Measurements from ENCODE around the gene DSE.

Gene DSE

GRCh38 chr6:116405652-116406356 is 35.1 kb downstream of the DSE start:
- DNase-seq (ENCODE audit: low read depth): peak; percentile 64
- no peak for TF ChIP-seq CTCF (IDR thresholded peaks at IDR 0.05; ENCODE audit: insufficient read depth, low read depth, low read length, missing control alignments)
- peak overlapping the region; percentile 48 for H3K4me3 ChIP-seq (ENCODE audit: low read depth, low read length)

DNA sequence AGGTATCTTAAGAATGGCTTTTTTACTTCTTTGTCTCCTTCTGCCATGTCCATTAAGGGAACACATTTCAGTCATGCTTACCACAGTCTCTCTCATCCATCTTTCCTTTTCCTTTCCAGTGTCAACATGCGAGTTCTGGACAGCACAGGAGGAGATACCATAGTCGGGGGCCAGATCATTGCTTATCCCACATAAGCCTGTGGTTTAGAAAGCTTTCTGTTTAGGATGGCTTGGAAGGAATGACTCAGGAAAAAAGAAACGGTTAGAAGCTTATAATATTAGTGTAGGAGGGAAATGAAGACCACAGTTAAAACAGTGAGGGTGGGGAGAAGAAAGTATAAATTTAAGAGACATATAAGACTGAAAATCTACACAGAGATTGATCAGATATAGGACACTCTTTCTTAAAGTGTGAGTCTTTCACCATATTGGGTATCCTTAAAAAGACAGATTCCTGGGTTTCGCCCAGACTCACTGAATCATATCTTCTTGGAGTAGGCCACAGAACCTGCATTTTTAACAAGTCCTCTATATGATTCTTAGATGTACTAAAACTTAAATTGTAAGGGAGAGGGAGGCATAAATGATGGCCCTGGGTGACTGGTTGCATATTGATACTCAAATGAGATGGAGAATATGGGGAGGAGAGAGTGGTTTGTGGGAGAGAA is 36.1 kb downstream of the DSE start:
- H3K4me3 ChIP-seq (ENCODE audit: low read depth, low read length): no peak overlapping the region

DNA sequence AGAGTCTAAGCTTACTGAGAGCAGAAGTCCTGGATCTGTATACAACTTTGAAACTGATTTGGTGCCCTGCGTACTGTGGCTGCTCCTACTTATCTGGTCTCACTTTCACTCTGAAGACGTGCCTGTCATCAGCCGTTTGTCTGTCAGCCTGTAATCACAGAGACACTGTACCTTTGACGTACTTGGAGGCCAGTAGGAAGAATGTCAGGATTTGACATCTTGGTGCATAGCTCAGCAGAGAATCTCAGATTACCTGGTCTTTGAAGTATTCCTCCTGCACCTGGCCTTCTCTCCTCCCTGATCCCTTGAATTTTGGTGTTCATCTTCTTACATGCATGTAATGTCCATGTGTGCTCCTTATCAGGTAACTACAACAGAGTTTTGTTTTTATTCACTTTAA is 37.7 kb downstream of the DSE start:
- H3K4me3 ChIP-seq (ENCODE audit: low read depth, low read length): peak overlapping the region; percentile 65
- no peak for TF ChIP-seq CTCF (IDR thresholded peaks at IDR 0.05; ENCODE audit: insufficient read depth, low read depth, low read length, missing control alignments)
- peak; percentile 84 for DNase-seq (ENCODE audit: low read depth)

More for the DNA sequence above, 36.1 kb downstream of the DSE start:
- TF ChIP-seq CTCF (IDR thresholded peaks at IDR 0.05; ENCODE audit: insufficient read depth, low read depth, low read length, missing control alignments): no peak
- no peak for DNase-seq (ENCODE audit: low read depth)

DNA sequence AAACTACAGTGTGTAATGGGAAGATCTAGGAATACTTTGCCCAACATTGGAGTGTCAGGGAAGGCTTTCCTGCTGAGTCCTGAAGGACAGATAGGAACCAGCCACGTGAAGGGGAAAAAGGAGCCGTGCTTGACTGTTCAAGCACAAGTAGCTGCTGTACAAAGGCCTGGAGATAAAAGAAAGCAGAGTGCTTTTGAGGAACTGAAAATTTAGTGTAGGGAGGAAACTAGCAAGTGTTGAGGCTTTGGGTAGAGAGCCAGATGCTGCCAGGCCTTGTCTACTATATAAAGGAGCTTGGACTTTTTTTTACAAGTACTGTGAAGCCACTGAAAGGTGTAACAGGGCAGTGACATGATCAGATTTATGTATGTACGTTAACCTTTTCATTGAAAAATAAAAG is 39.0 kb downstream of the DSE start:
- DNase-seq (ENCODE audit: low read depth): peak; percentile 92
- no peak for TF ChIP-seq CTCF (IDR thresholded peaks at IDR 0.05; ENCODE audit: insufficient read depth, low read depth, low read length, missing control alignments)
- H3K4me3 ChIP-seq (ENCODE audit: low read depth, low read length): peak overlapping the region; percentile 65

GRCh38 chr6:116411284-116411623 is 40.5 kb downstream of the DSE start:
- no peak for DNase-seq (ENCODE audit: low read depth)
- H3K4me3 ChIP-seq (ENCODE audit: low read depth, low read length): peak overlapping the region; percentile 28
- no peak for TF ChIP-seq CTCF (IDR thresholded peaks at IDR 0.05; ENCODE audit: insufficient read depth, low read depth, low read length, missing control alignments)

DNA sequence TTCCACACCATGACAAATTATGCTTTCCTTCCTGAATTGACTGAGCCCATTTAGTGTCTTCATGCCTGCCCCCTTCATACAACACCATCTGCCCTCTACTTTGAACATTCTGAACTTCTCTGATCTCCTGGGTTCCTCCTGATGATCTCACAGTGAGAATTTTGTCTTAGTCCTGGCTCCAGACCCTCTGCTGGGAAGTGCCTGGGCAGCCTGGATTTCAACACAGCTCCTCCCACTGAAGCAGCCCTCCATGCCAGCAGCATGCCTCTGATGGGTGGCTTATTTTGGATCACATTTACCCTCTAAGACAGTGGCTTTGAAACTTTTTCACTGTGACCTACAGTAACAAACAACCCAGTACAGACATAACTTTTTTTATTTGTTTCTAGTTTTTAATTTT is 41.5 kb downstream of the DSE start:
- no peak overlapping the region for H3K4me3 ChIP-seq (ENCODE audit: low read depth, low read length)
- no peak for TF ChIP-seq CTCF (IDR thresholded peaks at IDR 0.05; ENCODE audit: insufficient read depth, low read depth, low read length, missing control alignments)
- DNase-seq (ENCODE audit: low read depth): no peak
